Measurements from ENCODE around the gene MRPS18B. TPM values are rescaled to one million over a fixed set of nuclear protein-coding genes. Genes with fewer than 3 reads are reported as not detected.
A peak's percentile ranks its signal among the peaks of the same experiment; 100 is the strongest.

MRPS18B gene
- total and polyA plus RNA-seq, 2 donors (not counting 1 experiment from before 2014, with no cell fraction given) = 35.9 to 38.8 TPM

- POLR2A ChIA-PET = interaction anchor here (0.6 kb wide), 1 partner anchor 399 kb away, joined by 3 read pairs; no protein-coding TSS in a partner anchor
- Histone ChIP-seq H3K9me3 (ENCODE audit: control extremely low read depth in 1 of 3, control insufficient read depth in 2 of 3, insufficient read depth in 1 of 3, low read length in 2 of 3) (no peaks in the 10 kb centered on the region), H3K79me2 (ENCODE audit: control insufficient read depth, insufficient read depth, low read length) (peaks cover 84% of the 10 kb centered on the region), H3K4me1 (ENCODE audit: control insufficient read depth in 2 of 2, insufficient read depth in 2 of 2, low read length in 2 of 2) (peaks cover 33 to 35% of the 10 kb centered on the region in 2 donors), H3K4me2 (replicated peaks; ENCODE audit: low read depth, low read length, poor library complexity, severe bottlenecking) (no peak overlapping the region), H3K36me3 (replicated peaks in 1 of 2; ENCODE audit: control extremely low read depth in 1 of 2, control insufficient read depth in 1 of 2, extremely low read depth in 1 of 2, insufficient read depth in 2 of 2, low read length in 1 of 2) (peaks cover 2 to 40% of the 10 kb centered on the region in 2 experiments), H4K20me1 (ENCODE audit: control insufficient read depth, insufficient read depth, low read length, poor library complexity, severe bottlenecking) (peaks cover 26% of the 10 kb centered on the region), H3K27me3 (replicated peaks in 1 of 4; ENCODE audit: control extremely low read depth in 1 of 4, control insufficient read depth in 3 of 4, insufficient read depth in 4 of 4, low read length in 3 of 4) (no peaks in the 10 kb centered on the region), H3K4me3 (ENCODE audit: control extremely low read depth in 1 of 5, extremely low read depth in 1 of 5, insufficient read depth in 1 of 5, low read depth in 2 of 5, low read length in 4 of 5) (no peak overlapping the region), H3K27ac (ENCODE audit: low read length in 2 of 2) (peak overlapping the region in 1 of 2 donors; percentile 99), H2AFZ (ENCODE audit: insufficient read depth, low read depth, low read length, poor library complexity, severe bottlenecking) (no peak overlapping the region), H3K9ac (ENCODE audit: low read length) (no peak overlapping the region)
- no peak for DNase-seq
- ATAC-seq (ENCODE audit: low read depth) = no peak
- no peaks in the 10 kb centered on the region for H3K27me3 Mint-ChIP-seq
- no peaks in the 10 kb centered on the region for H3K9me3 Mint-ChIP-seq (ENCODE audit: insufficient read depth)
- CTCF ChIA-PET = interaction anchor here (0.8 to 4.8 kb wide), 7 partner anchors 13 to 127 kb away, joined by 3 to 41 read pairs (median 5); partner anchors contain the start of gene ATAT1
- peak overlapping the region; percentile 71 for H3K27ac Mint-ChIP-seq
- no peak overlapping the region for H3K4me3 Mint-ChIP-seq
- TF ChIP-seq CTCF (IDR thresholded peaks at IDR 0.05) = no peak
- no peak for TF ChIP-seq EZH2 (IDR thresholded peaks at IDR 0.05; ENCODE audit: borderline replicate concordance, insufficient read depth, low read depth, low read length, poor library complexity, severe bottlenecking)
- 88% methylated on average over 3 of the region's 9 CpGs for whole genome bisulfite sequencing (ENCODE audit: insufficient coverage)
- peaks cover 67% of the 10 kb centered on the region for H3K4me1 Mint-ChIP-seq
- intact Hi-C loops (cut with micrococcal nuclease) = loop anchor here (10.0 kb wide), 1 partner anchor 743 kb away; the partner anchor contains the start of gene HLA-B
Observed at GRCh38 chr6:30611150-30611855, 6.3 kb upstream of the MRPS18B start.

GRCh38 chr6:30611856-30612194 is 5.8 kb upstream of the MRPS18B start:
- no peak overlapping the region for H3K4me3 Mint-ChIP-seq
- H3K9ac ChIP-seq (ENCODE audit: low read length) = no peak overlapping the region
- H3K4me2 ChIP-seq (replicated peaks; ENCODE audit: low read depth, low read length, poor library complexity, severe bottlenecking) = no peak overlapping the region
- H4K20me1 ChIP-seq (ENCODE audit: control insufficient read depth, insufficient read depth, low read length, poor library complexity, severe bottlenecking) = peaks cover 22% of the 10 kb centered on the region
- no peak overlapping the region for H3K4me3 ChIP-seq (ENCODE audit: control extremely low read depth in 1 of 5, extremely low read depth in 1 of 5, insufficient read depth in 1 of 5, low read depth in 2 of 5, low read length in 4 of 5)
- no peaks in the 10 kb centered on the region for H3K9me3 Mint-ChIP-seq (ENCODE audit: insufficient read depth)
- H3K4me1 Mint-ChIP-seq = peaks cover 62% of the 10 kb centered on the region
- CTCF ChIA-PET = interaction anchor here (0.8 to 4.8 kb wide), 5 partner anchors 14 to 128 kb away, joined by 3 to 41 read pairs (median 10); no protein-coding TSS in a partner anchor
- WGBS (ENCODE audit: insufficient coverage) = no CpG with 5 or more reads among the region's 2 CpGs
- H2AFZ ChIP-seq (ENCODE audit: insufficient read depth, low read depth, low read length, poor library complexity, severe bottlenecking) = no peak overlapping the region
- peak overlapping the region; percentile 71 for H3K27ac Mint-ChIP-seq
- H3K36me3 ChIP-seq (replicated peaks in 1 of 2; ENCODE audit: control extremely low read depth in 1 of 2, control insufficient read depth in 1 of 2, extremely low read depth in 1 of 2, insufficient read depth in 2 of 2, low read length in 1 of 2) = peaks cover 2 to 40% of the 10 kb centered on the region in 2 experiments
- TF ChIP-seq CTCF (IDR thresholded peaks at IDR 0.05) = no peak
- no peak for TF ChIP-seq EZH2 (IDR thresholded peaks at IDR 0.05; ENCODE audit: borderline replicate concordance, insufficient read depth, low read depth, low read length, poor library complexity, severe bottlenecking)
- no peak for ATAC-seq (ENCODE audit: low read depth)
- peaks cover 33 to 35% of the 10 kb centered on the region in 2 donors for H3K4me1 ChIP-seq (ENCODE audit: control insufficient read depth in 2 of 2, insufficient read depth in 2 of 2, low read length in 2 of 2)
- peaks cover 84% of the 10 kb centered on the region for H3K79me2 ChIP-seq (ENCODE audit: control insufficient read depth, insufficient read depth, low read length)
- POLR2A ChIA-PET = no interaction called here
- no peaks in the 10 kb centered on the region for H3K27me3 ChIP-seq (replicated peaks in 1 of 4; ENCODE audit: control extremely low read depth in 1 of 4, control insufficient read depth in 3 of 4, insufficient read depth in 4 of 4, low read length in 3 of 4)
- H3K27ac ChIP-seq (ENCODE audit: low read length in 2 of 2) = peak overlapping the region in 1 of 2 donors; percentile 99
- no peaks in the 10 kb centered on the region for H3K9me3 ChIP-seq (ENCODE audit: control extremely low read depth in 1 of 3, control insufficient read depth in 2 of 3, insufficient read depth in 1 of 3, low read length in 2 of 3)
- intact Hi-C loops (cut with micrococcal nuclease) = loop anchor here (10.0 kb wide), 1 partner anchor 743 kb away; the partner anchor contains the start of gene HLA-B
- no peaks in the 10 kb centered on the region for H3K27me3 Mint-ChIP-seq
- DNase-seq = no peak
